Smooth muscle cell (in vitro differentiated cells): Measurements from ENCODE around the gene IQGAP2. TPM values are rescaled to one million over a fixed set of nuclear protein-coding genes. Genes with fewer than 3 reads are reported as not detected.

Source experiments
- DNase-seq: peaks from one replicate; lab custom pipeline; 2025; ENCODE audit not compliant: unreplicated experiment; lab: John Stamatoyannopoulos, UW
- H2AFZ ChIP-seq: fragments of 200-600 bp; sonication (generic); 2 replicates; pipeline ENCODE4 v1.6.0; 2016; ENCODE audit warnings: antibody characterized with exemption, low read depth, mild to moderate bottlenecking
- H3F3A ChIP-seq: fragments of 200-600 bp; sonication (generic); 2 replicates; pipeline ENCODE4 v1.6.0; 2017; ENCODE audit warnings: antibody characterized with exemption, low read depth
- H3K27ac ChIP-seq: fragments of 200-600 bp; sonication (generic); 2 replicates; pipeline ENCODE4 v1.5.1; 2016; ENCODE audit warnings: low read depth, mild to moderate bottlenecking
- H3K27me3 ChIP-seq: fragments of 200-600 bp; sonication (generic); 2 replicates; pipeline ENCODE4 v1.6.1; 2016; ENCODE audit warnings: low read depth, mild to moderate bottlenecking
- H3K36me3 ChIP-seq: fragments of 200-600 bp; sonication (generic); 2 replicates; pipeline ENCODE4 v1.5.1; 2016; ENCODE audit warnings: low read depth
- H3K4me1 ChIP-seq: fragments of 200-600 bp; sonication (generic); 2 replicates; pipeline ENCODE4 v1.5.1; 2016; ENCODE audit warnings: low read depth
- H3K4me2 ChIP-seq: fragments of 200-600 bp; sonication (generic); 2 replicates; pipeline ENCODE4 v1.6.0; 2016; ENCODE audit warnings: mild to moderate bottlenecking
- H3K4me3 ChIP-seq: fragments of 200-600 bp; sonication (generic); 2 replicates; pipeline ENCODE4 v1.5.1; 2016; ENCODE audit warnings: mild to moderate bottlenecking
- H3K79me2 ChIP-seq: fragments of 200-600 bp; sonication (generic); 2 replicates; pipeline ENCODE4 v1.6.0; 2016; ENCODE audit warnings: low read depth, mild to moderate bottlenecking
- H3K9ac ChIP-seq: fragments of 200-600 bp; sonication (generic); 2 replicates; pipeline ENCODE4 v1.6.0; 2016; ENCODE audit warnings: low read depth
- H3K9me3 ChIP-seq: fragments of 200-600 bp; sonication (generic); replicated peaks from 2 replicates; pipeline ENCODE4 v1.5.1; 2016; ENCODE audit warnings: low read depth
- H4K20me1 ChIP-seq: fragments of 200-600 bp; sonication (generic); 2 replicates; pipeline ENCODE4 v1.6.0; 2016; ENCODE audit warnings: low read depth
- WGBS: methylation state at CpG from one replicate; pipeline ENCODE4 v1.1.7; 2016; ENCODE audit warnings: low lambda C conversion rate; 5-methylcytosine and 5-hydroxymethylcytosine counted together
- polyA plus RNA-seq: library from polyadenylated mRNA; unstranded; fragments of >200 nt; fragmentation: Nextera tagmentation; extraction: Ambion mirVana; gene quantifications from 2 replicates; pipeline ENCODE4 v1.2.1, GENCODE V29; 2016
- total RNA-seq: library from RNA; depleted of rRNA; stranded (reverse); fragments of >200 nt; gene quantifications from 2 replicates; pipeline ENCODE4 v1.2.3, GENCODE V29; 2014
- TF ChIP-seq, protein P1 (sequence below): fragments of 200-600 bp; sonication (generic); IDR thresholded peaks from 2 replicates; pipeline ENCODE4 v1.5.1; 2017; ENCODE audit warnings: borderline replicate concordance, mild to moderate bottlenecking, antibody characterized with exemption; ENCODE audit not compliant: insufficient read depth, poor library complexity, severe bottlenecking

Gene IQGAP2
- total and polyA plus RNA-seq, 2 experiments from 2014 or later: 7.3 to 16.6 TPM

DNA sequence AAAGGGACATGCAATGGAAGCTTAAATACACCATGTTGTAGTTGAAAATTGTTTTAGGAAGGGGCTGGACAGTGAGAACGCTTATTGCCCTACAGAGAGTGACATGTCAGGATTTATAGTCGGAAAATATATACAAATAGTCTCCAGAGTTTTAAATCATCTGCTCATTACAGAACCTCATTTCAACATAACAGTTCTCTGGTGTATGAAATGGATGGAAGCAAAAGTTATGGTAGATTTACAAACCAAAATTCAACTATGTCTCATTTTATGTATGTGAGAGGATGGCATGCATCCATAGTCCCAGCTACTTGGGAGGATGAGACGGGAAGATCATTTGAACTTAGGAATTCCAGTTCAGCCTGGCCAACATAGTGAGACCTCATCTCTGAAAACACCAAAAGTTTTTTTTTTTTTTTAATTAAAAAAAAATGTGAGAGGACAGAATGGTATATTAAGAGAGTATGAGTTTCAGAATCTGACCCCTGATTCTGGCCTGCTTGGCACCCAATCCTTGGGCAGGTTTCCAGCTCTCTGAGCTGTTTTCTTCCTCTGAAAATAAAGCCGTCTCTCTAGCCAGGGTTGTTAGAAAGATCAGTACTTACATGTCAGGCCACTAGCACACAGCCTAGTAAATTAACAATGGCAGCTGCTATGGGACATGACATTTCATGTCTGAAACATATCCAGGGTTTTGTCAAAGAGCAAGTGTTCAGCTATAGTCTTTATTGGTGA lies 40.1 kb downstream of the IQGAP2 start:
- H3K4me2 ChIP-seq: no peak overlapping the region
- no peak overlapping the region for H2AFZ ChIP-seq
- WGBS: 82% methylated on average over 4 of the region's 4 CpGs
- no peaks in the 10 kb centered on the region for H3K27me3 ChIP-seq
- peaks cover 3% of the 10 kb centered on the region for H3K79me2 ChIP-seq
- DNase-seq: no peak
- no peak overlapping the region for H3K9ac ChIP-seq
- no peaks in the 10 kb centered on the region for H4K20me1 ChIP-seq
- H3K4me1 ChIP-seq: no peaks in the 10 kb centered on the region
- H3K9me3 ChIP-seq: no peaks in the 10 kb centered on the region
- TF ChIP-seq, protein P1, sequence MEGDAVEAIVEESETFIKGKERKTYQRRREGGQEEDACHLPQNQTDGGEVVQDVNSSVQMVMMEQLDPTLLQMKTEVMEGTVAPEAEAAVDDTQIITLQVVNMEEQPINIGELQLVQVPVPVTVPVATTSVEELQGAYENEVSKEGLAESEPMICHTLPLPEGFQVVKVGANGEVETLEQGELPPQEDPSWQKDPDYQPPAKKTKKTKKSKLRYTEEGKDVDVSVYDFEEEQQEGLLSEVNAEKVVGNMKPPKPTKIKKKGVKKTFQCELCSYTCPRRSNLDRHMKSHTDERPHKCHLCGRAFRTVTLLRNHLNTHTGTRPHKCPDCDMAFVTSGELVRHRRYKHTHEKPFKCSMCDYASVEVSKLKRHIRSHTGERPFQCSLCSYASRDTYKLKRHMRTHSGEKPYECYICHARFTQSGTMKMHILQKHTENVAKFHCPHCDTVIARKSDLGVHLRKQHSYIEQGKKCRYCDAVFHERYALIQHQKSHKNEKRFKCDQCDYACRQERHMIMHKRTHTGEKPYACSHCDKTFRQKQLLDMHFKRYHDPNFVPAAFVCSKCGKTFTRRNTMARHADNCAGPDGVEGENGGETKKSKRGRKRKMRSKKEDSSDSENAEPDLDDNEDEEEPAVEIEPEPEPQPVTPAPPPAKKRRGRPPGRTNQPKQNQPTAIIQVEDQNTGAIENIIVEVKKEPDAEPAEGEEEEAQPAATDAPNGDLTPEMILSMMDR: no peak
- no peaks in the 10 kb centered on the region for H3K36me3 ChIP-seq
- H3F3A ChIP-seq: no peaks in the 10 kb centered on the region
- H3K27ac ChIP-seq: no peak overlapping the region
- H3K4me3 ChIP-seq: no peak overlapping the region

- TF ChIP-seq, protein P1: no peak
- no peaks in the 10 kb centered on the region for H4K20me1 ChIP-seq
- H3K9me3 ChIP-seq: no peaks in the 10 kb centered on the region
- no peak overlapping the region for H3K9ac ChIP-seq
- no peak overlapping the region for H3K27ac ChIP-seq
- H2AFZ ChIP-seq: no peak overlapping the region
- H3K4me3 ChIP-seq: no peak overlapping the region
- H3F3A ChIP-seq: no peaks in the 10 kb centered on the region
- no peaks in the 10 kb centered on the region for H3K27me3 ChIP-seq
- no peaks in the 10 kb centered on the region for H3K4me1 ChIP-seq
- no peak overlapping the region for H3K4me2 ChIP-seq
- WGBS: 93% methylated on average over 4 of the region's 4 CpGs
- no peak for DNase-seq
- H3K36me3 ChIP-seq: no peaks in the 10 kb centered on the region
- H3K79me2 ChIP-seq: no peaks in the 10 kb centered on the region
These were observed 42.0 kb downstream of the IQGAP2 start for GRCh38 chr5:76445063-76445462.

DNA sequence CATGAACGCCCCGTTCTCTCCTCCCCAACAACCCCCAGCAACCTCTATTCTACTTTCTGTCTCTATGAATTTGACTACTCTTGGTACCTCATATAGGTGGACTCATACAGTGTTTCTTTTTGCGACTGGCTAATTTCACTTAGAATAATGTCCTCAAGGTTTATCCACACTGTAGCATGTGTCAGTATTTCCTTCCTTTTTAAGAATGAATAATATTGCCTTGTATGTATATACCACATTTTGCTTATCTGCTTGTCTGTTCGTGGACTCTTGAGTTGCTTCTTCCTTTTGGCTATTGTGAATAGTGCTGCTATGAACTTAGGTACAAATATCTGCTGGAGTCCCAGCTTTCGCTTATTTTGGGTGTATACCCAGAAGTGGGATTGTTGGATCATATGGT lies 42.7 kb downstream of the IQGAP2 start:
- no peaks in the 10 kb centered on the region for H3K4me1 ChIP-seq
- no peak overlapping the region for H3K27ac ChIP-seq
- H3K4me2 ChIP-seq: no peak overlapping the region
- H3K27me3 ChIP-seq: no peaks in the 10 kb centered on the region
- H4K20me1 ChIP-seq: no peaks in the 10 kb centered on the region
- H3K9me3 ChIP-seq: no peaks in the 10 kb centered on the region
- TF ChIP-seq, protein P1: no peak
- DNase-seq: no peak
- no peak overlapping the region for H2AFZ ChIP-seq
- H3F3A ChIP-seq: no peaks in the 10 kb centered on the region
- no peaks in the 10 kb centered on the region for H3K79me2 ChIP-seq
- WGBS: 95% methylated on average over 5 of the region's 5 CpGs
- H3K9ac ChIP-seq: no peak overlapping the region
- no peaks in the 10 kb centered on the region for H3K36me3 ChIP-seq
- no peak overlapping the region for H3K4me3 ChIP-seq

GRCh38 chr5:76446776-76447175 lies 43.7 kb downstream of the IQGAP2 start:
- H3K79me2 ChIP-seq: no peaks in the 10 kb centered on the region
- 89% methylated on average over 6 of the region's 6 CpGs for WGBS
- H3K4me3 ChIP-seq: no peak overlapping the region
- no peaks in the 10 kb centered on the region for H3K27me3 ChIP-seq
- H3K4me2 ChIP-seq: no peak overlapping the region
- no peak for DNase-seq
- no peaks in the 10 kb centered on the region for H3K4me1 ChIP-seq
- H2AFZ ChIP-seq: no peak overlapping the region
- H3K9me3 ChIP-seq: no peaks in the 10 kb centered on the region
- no peaks in the 10 kb centered on the region for H4K20me1 ChIP-seq
- H3F3A ChIP-seq: no peaks in the 10 kb centered on the region
- H3K27ac ChIP-seq: no peak overlapping the region
- H3K36me3 ChIP-seq: no peaks in the 10 kb centered on the region
- TF ChIP-seq, protein P1: no peak
- H3K9ac ChIP-seq: no peak overlapping the region
